SK-N-SH (cell line): ENCODE results near the gene SEMA4D.

Experiments
- CTCF ChIP-seq: fragments of 200-600 bp; sonication (generic); IDR thresholded peaks from 2 replicates; pipeline ENCODE4 v1.6.1; 2017; ENCODE audit warnings: antibody characterized with exemption, mild to moderate bottlenecking, moderate library complexity
- EP300 ChIP-seq, 2 experiments: IDR thresholded peaks; 2 replicates each; pipeline versions ENCODE4 v1.4.0 to v1.6.1; 2012; ENCODE audit warnings: borderline replicate concordance in 1 of 2, low read depth in 1 of 2, low read length in 1 of 2
- EZH2phosphoT487 ChIP-seq: fragments of 200-600 bp; sonication (generic); IDR thresholded peaks from 2 replicates; pipeline ENCODE4 v1.6.1; 2017; ENCODE audit warnings: low read depth, mixed run types, mild to moderate bottlenecking, antibody characterized with exemption, moderate library complexity, borderline replicate concordance
- FOXM1 ChIP-seq: IDR thresholded peaks from 2 replicates; pipeline ENCODE4 v1.4.0; 2012; ENCODE audit warnings: low read depth, mild to moderate bottlenecking
- MAX ChIP-seq: IDR thresholded peaks from 2 replicates; pipeline ENCODE4 v1.4.0; 2012; ENCODE audit warnings: low read depth
- NFIC ChIP-seq: IDR thresholded peaks from 2 replicates; pipeline ENCODE4 v1.4.0; 2012; ENCODE audit warnings: borderline replicate concordance
- NRF1 ChIP-seq: IDR thresholded peaks from 2 replicates; pipeline ENCODE4 v1.6.1; 2012; ENCODE audit warnings: low read depth, mild to moderate bottlenecking, low read length
- RFX5 ChIP-seq: IDR thresholded peaks from 2 replicates; pipeline ENCODE4 v1.6.1; 2012; ENCODE audit warnings: mild to moderate bottlenecking, improper control_type of control experiment, low read length
- SMC3 ChIP-seq: IDR thresholded peaks from 2 replicates; pipeline ENCODE4 v1.6.1; 2012; ENCODE audit warnings: low read depth, low read length, improper control_type of control experiment
- TCF12 ChIP-seq: IDR thresholded peaks from 2 replicates; pipeline ENCODE4 v1.4.0; 2012
- USF2 ChIP-seq: fragments of 150-350 bp; IDR thresholded peaks from 2 replicates; pipeline ENCODE4 v1.6.1; 2017; ENCODE audit warnings: antibody characterized with exemption, low read length, low read depth, borderline replicate concordance

- TF ChIP-seq CTCF = no peak
- no peak for TF ChIP-seq EZH2phosphoT487
- TF ChIP-seq USF2 = no peak
- TF ChIP-seq NRF1 = no peak
- TF ChIP-seq NFIC = no peak
- no peak for TF ChIP-seq RFX5
- no peak for TF ChIP-seq EP300 (IDR thresholded peaks at IDR 0.05; ENCODE audit: borderline replicate concordance in 1 of 2, low read depth in 1 of 2, low read length in 1 of 2)
- TF ChIP-seq MAX = no peak
- no peak for TF ChIP-seq FOXM1
- no peak for TF ChIP-seq SMC3
- no peak for TF ChIP-seq TCF12
Measured at GRCh38 chr9:89353989-89354388, 143.9 kb downstream of the SEMA4D start.
